Smooth muscle cell (in vitro differentiated cells): ENCODE measurements around the gene PROB1. TPM values are rescaled to one million over a fixed set of nuclear protein-coding genes. Genes with fewer than 3 reads are reported as not detected.

Experiments used
- DNase-seq: peaks from one replicate; lab custom pipeline; 2025; ENCODE audit not compliant: unreplicated experiment; lab: John Stamatoyannopoulos, UW
- H2AFZ ChIP-seq: fragments of 200-600 bp; sonication (generic); 2 replicates; pipeline ENCODE4 v1.6.0; 2016; ENCODE audit warnings: antibody characterized with exemption, low read depth, mild to moderate bottlenecking
- H3F3A ChIP-seq: fragments of 200-600 bp; sonication (generic); 2 replicates; pipeline ENCODE4 v1.6.0; 2017; ENCODE audit warnings: antibody characterized with exemption, low read depth
- H3K27ac ChIP-seq: fragments of 200-600 bp; sonication (generic); 2 replicates; pipeline ENCODE4 v1.5.1; 2016; ENCODE audit warnings: low read depth, mild to moderate bottlenecking
- H3K27me3 ChIP-seq: fragments of 200-600 bp; sonication (generic); 2 replicates; pipeline ENCODE4 v1.6.1; 2016; ENCODE audit warnings: low read depth, mild to moderate bottlenecking
- H3K36me3 ChIP-seq: fragments of 200-600 bp; sonication (generic); 2 replicates; pipeline ENCODE4 v1.5.1; 2016; ENCODE audit warnings: low read depth
- H3K4me1 ChIP-seq: fragments of 200-600 bp; sonication (generic); 2 replicates; pipeline ENCODE4 v1.5.1; 2016; ENCODE audit warnings: low read depth
- H3K4me2 ChIP-seq: fragments of 200-600 bp; sonication (generic); 2 replicates; pipeline ENCODE4 v1.6.0; 2016; ENCODE audit warnings: mild to moderate bottlenecking
- H3K4me3 ChIP-seq: fragments of 200-600 bp; sonication (generic); 2 replicates; pipeline ENCODE4 v1.5.1; 2016; ENCODE audit warnings: mild to moderate bottlenecking
- H3K79me2 ChIP-seq: fragments of 200-600 bp; sonication (generic); 2 replicates; pipeline ENCODE4 v1.6.0; 2016; ENCODE audit warnings: low read depth, mild to moderate bottlenecking
- H3K9ac ChIP-seq: fragments of 200-600 bp; sonication (generic); 2 replicates; pipeline ENCODE4 v1.6.0; 2016; ENCODE audit warnings: low read depth
- H3K9me3 ChIP-seq: fragments of 200-600 bp; sonication (generic); replicated peaks from 2 replicates; pipeline ENCODE4 v1.5.1; 2016; ENCODE audit warnings: low read depth
- H4K20me1 ChIP-seq: fragments of 200-600 bp; sonication (generic); 2 replicates; pipeline ENCODE4 v1.6.0; 2016; ENCODE audit warnings: low read depth
- WGBS: methylation state at CpG from one replicate; pipeline ENCODE4 v1.1.7; 2016; ENCODE audit warnings: low lambda C conversion rate; 5-methylcytosine and 5-hydroxymethylcytosine counted together
- polyA plus RNA-seq: library from polyadenylated mRNA; unstranded; fragments of >200 nt; fragmentation: Nextera tagmentation; extraction: Ambion mirVana; gene quantifications from 2 replicates; pipeline ENCODE4 v1.2.1, GENCODE V29; 2016
- total RNA-seq: library from RNA; depleted of rRNA; stranded (reverse); fragments of >200 nt; gene quantifications from 2 replicates; pipeline ENCODE4 v1.2.3, GENCODE V29; 2014
- TF ChIP-seq, protein P1 (sequence below): fragments of 200-600 bp; sonication (generic); IDR thresholded peaks from 2 replicates; pipeline ENCODE4 v1.5.1; 2017; ENCODE audit warnings: borderline replicate concordance, mild to moderate bottlenecking, antibody characterized with exemption; ENCODE audit not compliant: insufficient read depth, poor library complexity, severe bottlenecking

Gene PROB1
- total and polyA plus RNA-seq, 2 experiments from 2014 or later, result 0.90 to 3.8 TPM

- H3F3A ChIP-seq, result peaks cover 4% of the 10 kb centered on the region
- H3K79me2 ChIP-seq, result no peaks in the 10 kb centered on the region
- no peaks in the 10 kb centered on the region for H3K36me3 ChIP-seq
- H3K9ac ChIP-seq, result no peak overlapping the region
- no peak overlapping the region for H3K4me2 ChIP-seq
- 49% methylated on average over 5 of the region's 5 CpGs for WGBS
- no peak overlapping the region for H2AFZ ChIP-seq
- no peaks in the 10 kb centered on the region for H3K27me3 ChIP-seq
- TF ChIP-seq, protein P1, sequence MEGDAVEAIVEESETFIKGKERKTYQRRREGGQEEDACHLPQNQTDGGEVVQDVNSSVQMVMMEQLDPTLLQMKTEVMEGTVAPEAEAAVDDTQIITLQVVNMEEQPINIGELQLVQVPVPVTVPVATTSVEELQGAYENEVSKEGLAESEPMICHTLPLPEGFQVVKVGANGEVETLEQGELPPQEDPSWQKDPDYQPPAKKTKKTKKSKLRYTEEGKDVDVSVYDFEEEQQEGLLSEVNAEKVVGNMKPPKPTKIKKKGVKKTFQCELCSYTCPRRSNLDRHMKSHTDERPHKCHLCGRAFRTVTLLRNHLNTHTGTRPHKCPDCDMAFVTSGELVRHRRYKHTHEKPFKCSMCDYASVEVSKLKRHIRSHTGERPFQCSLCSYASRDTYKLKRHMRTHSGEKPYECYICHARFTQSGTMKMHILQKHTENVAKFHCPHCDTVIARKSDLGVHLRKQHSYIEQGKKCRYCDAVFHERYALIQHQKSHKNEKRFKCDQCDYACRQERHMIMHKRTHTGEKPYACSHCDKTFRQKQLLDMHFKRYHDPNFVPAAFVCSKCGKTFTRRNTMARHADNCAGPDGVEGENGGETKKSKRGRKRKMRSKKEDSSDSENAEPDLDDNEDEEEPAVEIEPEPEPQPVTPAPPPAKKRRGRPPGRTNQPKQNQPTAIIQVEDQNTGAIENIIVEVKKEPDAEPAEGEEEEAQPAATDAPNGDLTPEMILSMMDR, result peak; percentile 87
- H3K4me1 ChIP-seq, result peaks cover 17% of the 10 kb centered on the region
- H3K27ac ChIP-seq, result no peak overlapping the region
- no peak overlapping the region for H3K4me3 ChIP-seq
- H3K9me3 ChIP-seq, result no peaks in the 10 kb centered on the region
- H4K20me1 ChIP-seq, result no peaks in the 10 kb centered on the region
- no peak for DNase-seq
These were observed 27.5 kb upstream of the PROB1 start for GRCh38 chr5:139422307-139422893.

GRCh38 chr5:139419226-139420192 lies 24.6 kb upstream of the PROB1 start:
- Histone ChIP-seq H2AFZ (no peak overlapping the region), H3K27me3 (no peaks in the 10 kb centered on the region), H3K79me2 (no peaks in the 10 kb centered on the region), H3K27ac (no peak overlapping the region), H4K20me1 (no peaks in the 10 kb centered on the region), H3K9ac (no peak overlapping the region), H3K36me3 (no peaks in the 10 kb centered on the region), H3K4me2 (no peak overlapping the region), H3K4me1 (peaks cover 17% of the 10 kb centered on the region), H3F3A (no peaks in the 10 kb centered on the region), H3K9me3 (no peaks in the 10 kb centered on the region), H3K4me3 (no peak overlapping the region)
- TF ChIP-seq, protein P1, result no peak
- WGBS, result 92% methylated on average over 9 of the region's 9 CpGs
- DNase-seq, result no peak

- no peak for DNase-seq
These were observed 23.9 kb upstream of the PROB1 start for GRCh38 chr5:139418793-139419192.

More at GRCh38 chr5:139418793-139419192, 23.9 kb upstream of the PROB1 start:
- no peaks in the 10 kb centered on the region for H3K79me2 ChIP-seq
- no peak overlapping the region for H3K27ac ChIP-seq
- H3K4me3 ChIP-seq, result no peak overlapping the region
- H3K36me3 ChIP-seq, result no peaks in the 10 kb centered on the region
- H4K20me1 ChIP-seq, result no peaks in the 10 kb centered on the region
- H3K9me3 ChIP-seq, result no peaks in the 10 kb centered on the region
- H3K9ac ChIP-seq, result no peak overlapping the region
- no peaks in the 10 kb centered on the region for H3F3A ChIP-seq
- no peak overlapping the region for H3K4me2 ChIP-seq
- no peak overlapping the region for H2AFZ ChIP-seq
- 88% methylated on average over 1 of the region's 1 CpG for WGBS
- H3K27me3 ChIP-seq, result no peaks in the 10 kb centered on the region
- TF ChIP-seq, protein P1, result no peak
- H3K4me1 ChIP-seq, result peaks cover 17% of the 10 kb centered on the region
